DOHH2 (cell line): ENCODE measurements around the gene LRRC32.

Source experiments
- H3F3A ChIP-seq: fragments of 200-600 bp; sonication (generic), shearing (Covaris generic); 2 replicates; pipeline ENCODE4 v1.6.0; 2016; ENCODE audit warnings: antibody characterized with exemption, mild to moderate bottlenecking; ENCODE audit not compliant: control insufficient read depth, insufficient read depth
- H3K27ac ChIP-seq: fragments of 200-600 bp; sonication (generic); 2 replicates; pipeline ENCODE4 v1.5.1; 2014; ENCODE audit warnings: low read depth, mild to moderate bottlenecking, low read length, moderate library complexity
- H3K27me3 ChIP-seq: fragments of 200-600 bp; sonication (generic); 2 replicates; pipeline ENCODE4 v1.6.1; 2014; ENCODE audit warnings: mild to moderate bottlenecking, low read length, mixed read lengths; ENCODE audit not compliant: control insufficient read depth
- H3K36me3 ChIP-seq: fragments of 200-600 bp; sonication (generic); 2 replicates; pipeline ENCODE4 v1.6.1; 2014; ENCODE audit warnings: mild to moderate bottlenecking, low read length, moderate library complexity, mixed read lengths; ENCODE audit not compliant: control insufficient read depth
- H3K4me1 ChIP-seq: fragments of 200-600 bp; sonication (generic); 2 replicates; pipeline ENCODE4 v1.6.1; 2014; ENCODE audit warnings: mild to moderate bottlenecking, low read length, mixed read lengths; ENCODE audit not compliant: control insufficient read depth
- H3K4me2 ChIP-seq: fragments of 200-600 bp; sonication (generic); 2 replicates; pipeline ENCODE4 v1.6.0; 2014; ENCODE audit warnings: mild to moderate bottlenecking, low read length, moderate library complexity
- H3K4me3 ChIP-seq: fragments of 200-600 bp; sonication (generic); 2 replicates; pipeline ENCODE4 v1.5.1; 2014; ENCODE audit warnings: mild to moderate bottlenecking, low read length, mixed read lengths
- H3K79me2 ChIP-seq: fragments of 200-600 bp; sonication (generic); 2 replicates; pipeline ENCODE4 v1.6.1; 2014; ENCODE audit warnings: mild to moderate bottlenecking, low read length, mixed read lengths; ENCODE audit not compliant: control insufficient read depth
- H3K9me2 ChIP-seq: fragments of 200-600 bp; sonication (generic); replicated peaks from 2 replicates; pipeline ENCODE4 v1.6.1; 2014; ENCODE audit warnings: mild to moderate bottlenecking, low read length, mixed read lengths; ENCODE audit not compliant: control insufficient read depth
- H3K9me3 ChIP-seq: fragments of 200-600 bp; sonication (generic); 2 replicates; pipeline ENCODE4 v1.6.1; 2014; ENCODE audit warnings: antibody characterized with exemption, low read length, mixed read lengths; ENCODE audit not compliant: control insufficient read depth, insufficient read depth
- H4K20me1 ChIP-seq: fragments of 200-600 bp; sonication (generic); 2 replicates; pipeline ENCODE4 v1.6.0; 2014; ENCODE audit warnings: low read depth, mild to moderate bottlenecking, antibody characterized with exemption, low read length, moderate library complexity; ENCODE audit not compliant: control insufficient read depth, insufficient read depth
- CTCF ChIP-seq: fragments of 200-600 bp; sonication (generic); IDR thresholded peaks from one replicate; pipeline ENCODE4 v1.5.1; 2014; ENCODE audit warnings: antibody characterized with exemption, mild to moderate bottlenecking, low read depth, low read length; ENCODE audit not compliant: poor library complexity, severe bottlenecking
- EZH2phosphoT487 ChIP-seq: fragments of 200-600 bp; sonication (generic); IDR thresholded peaks from 2 replicates; pipeline ENCODE4 v1.6.1; 2017; ENCODE audit warnings: borderline replicate concordance, mild to moderate bottlenecking, antibody characterized with exemption, low read length, moderate library complexity, mixed read lengths

Gene LRRC32

GRCh38 chr11:76701294-76702040 is 30.9 kb upstream of the LRRC32 start:
- Histone ChIP-seq H3K9me3 (0 out of 2 replicates have a peak, but pooled peaks cover 4% of the 10 kb centered on the region), H3K36me3 (no peaks in the 10 kb centered on the region), H4K20me1 (no peaks in the 10 kb centered on the region), H3K4me3 (no peak overlapping the region), H3K27ac (no peak overlapping the region), H3K9me2 (no peaks in the 10 kb centered on the region), H3K27me3 (peaks cover 7% of the 10 kb centered on the region; the same call in 1 of the 2 replicates), H3K4me2 (no peak overlapping the region), H3K79me2 (no peaks in the 10 kb centered on the region), H3F3A (no peaks in the 10 kb centered on the region), H3K4me1 (no peaks in the 10 kb centered on the region)
- no peak for TF ChIP-seq CTCF

- H3K9me2 ChIP-seq: no peaks in the 10 kb centered on the region
- TF ChIP-seq CTCF (no peak), EZH2phosphoT487 (no peak)
- H3K4me3 ChIP-seq: no peak overlapping the region
- H3K36me3 ChIP-seq: no peaks in the 10 kb centered on the region
- H3K9me3 ChIP-seq: 0 out of 2 replicates have a peak, but pooled peaks cover 3% of the 10 kb centered on the region
- no peaks in the 10 kb centered on the region for H4K20me1 ChIP-seq
- H3K27ac ChIP-seq: no peak overlapping the region
- H3K79me2 ChIP-seq: no peaks in the 10 kb centered on the region
- no peak overlapping the region for H3K4me2 ChIP-seq
- H3F3A ChIP-seq: no peaks in the 10 kb centered on the region
- H3K27me3 ChIP-seq: peaks cover 7% of the 10 kb centered on the region; the same call in 1 of the 2 replicates
- H3K4me1 ChIP-seq: no peaks in the 10 kb centered on the region
These were observed 29.9 kb upstream of the LRRC32 start for GRCh38 chr11:76700177-76701100.

- no peaks in the 10 kb centered on the region for H3K4me1 ChIP-seq
- no peaks in the 10 kb centered on the region for H3K9me2 ChIP-seq
- no peaks in the 10 kb centered on the region for H3F3A ChIP-seq
- no peak overlapping the region for H3K4me3 ChIP-seq
- no peak overlapping the region for H3K27ac ChIP-seq
- H3K36me3 ChIP-seq: no peaks in the 10 kb centered on the region
- H3K4me2 ChIP-seq: no peak overlapping the region
- no peaks in the 10 kb centered on the region for H3K79me2 ChIP-seq
- TF ChIP-seq CTCF (no peak), EZH2phosphoT487 (no peak)
- H4K20me1 ChIP-seq: no peaks in the 10 kb centered on the region
- H3K27me3 ChIP-seq: peaks cover 7% of the 10 kb centered on the region; the same call in 1 of the 2 replicates
- no peaks in the 10 kb centered on the region for H3K9me3 ChIP-seq
These were observed 29.0 kb upstream of the LRRC32 start for GRCh38 chr11:76699451-76700091.
